H1 (cell line): ENCODE data around the gene ASXL2. TPM values are rescaled to one million over a fixed set of nuclear protein-coding genes. Genes with fewer than 3 reads are reported as not detected.

Experiments
- EGR1 ChIP-seq: IDR thresholded peaks from 2 replicates; pipeline ENCODE4 v1.6.1; 2011; ENCODE audit warnings: low read depth, low read length, borderline replicate concordance
- GABPA ChIP-seq: IDR thresholded peaks from 2 replicates; pipeline ENCODE4 v1.6.1; 2011; ENCODE audit warnings: mild to moderate bottlenecking, low read length, moderate library complexity, borderline replicate concordance; ENCODE audit not compliant: insufficient read depth
- HDAC6 ChIP-seq: IDR thresholded peaks from one replicate; pipeline ENCODE4 v1.7.1; 2012; ENCODE audit warnings: low read depth, mild to moderate bottlenecking, inconsistent platforms, low read length, moderate library complexity
- NANOG ChIP-seq: IDR thresholded peaks from 2 replicates; pipeline ENCODE4 v1.6.1; 2011; ENCODE audit warnings: low read length, low read depth, mild to moderate bottlenecking, inconsistent platforms; ENCODE audit not compliant: insufficient read depth, poor library complexity, severe bottlenecking
- RAD21 ChIP-seq, 2 experiments: IDR thresholded peaks in 1 of 2; conservative IDR thresholded peaks in 1 of 2; 2 replicates each; pipeline ENCODE4 v1.6.1; 2011; ENCODE audit warnings: low read depth in 2 of 2, low read length in 2 of 2, improper control_type of control experiment in 1 of 2, inconsistent platforms in 1 of 2, mild to moderate bottlenecking in 1 of 2, moderate library complexity in 1 of 2
- polyA plus RNA-seq, 7 experiments: library from polyadenylated mRNA; depleted of rRNA in 3 of 7; stranded (reverse) in 5 of 7; unstranded in 2 of 7; fragments of >200 nt in 5 of 7; fragments of 200-250 nt in 2 of 7; gene quantifications; 1 replicate in 5 of 7; 2 replicates in 1 of 7; 4 replicates in 1 of 7; pipeline versions ENCODE4 v1.2.1 to v1.2.3, GENCODE V29; 2011 to 2013; ENCODE audit warnings: missing spikeins in 2 of 7, mixed read lengths in 2 of 7
- small RNA-seq: library from polyadenylated mRNA; stranded (forward); fragments of <200 nt; extraction: miRNeasy Mini kit (QIAGEN cat#:217004); gene quantifications from one replicate; pipeline ENCODE3, GENCODE V24; 2013; ENCODE audit not compliant: insufficient read depth
- total RNA-seq: library from RNA; stranded (reverse); fragmentation: NEBNext Ultra II Directional; extraction: Animal tissue kit (Norgen Biotek cat#: 25700); gene quantifications from 2 replicates; pipeline ENCODE4 v1.2.1, GENCODE V29; 2021

ASXL2 gene
- total and polyA plus RNA-seq, 2 of the 8 experiments (the other 6 are each of a cell fraction or from before 2014, with no cell fraction given), result 7.2 to 41.3 TPM

DNA sequence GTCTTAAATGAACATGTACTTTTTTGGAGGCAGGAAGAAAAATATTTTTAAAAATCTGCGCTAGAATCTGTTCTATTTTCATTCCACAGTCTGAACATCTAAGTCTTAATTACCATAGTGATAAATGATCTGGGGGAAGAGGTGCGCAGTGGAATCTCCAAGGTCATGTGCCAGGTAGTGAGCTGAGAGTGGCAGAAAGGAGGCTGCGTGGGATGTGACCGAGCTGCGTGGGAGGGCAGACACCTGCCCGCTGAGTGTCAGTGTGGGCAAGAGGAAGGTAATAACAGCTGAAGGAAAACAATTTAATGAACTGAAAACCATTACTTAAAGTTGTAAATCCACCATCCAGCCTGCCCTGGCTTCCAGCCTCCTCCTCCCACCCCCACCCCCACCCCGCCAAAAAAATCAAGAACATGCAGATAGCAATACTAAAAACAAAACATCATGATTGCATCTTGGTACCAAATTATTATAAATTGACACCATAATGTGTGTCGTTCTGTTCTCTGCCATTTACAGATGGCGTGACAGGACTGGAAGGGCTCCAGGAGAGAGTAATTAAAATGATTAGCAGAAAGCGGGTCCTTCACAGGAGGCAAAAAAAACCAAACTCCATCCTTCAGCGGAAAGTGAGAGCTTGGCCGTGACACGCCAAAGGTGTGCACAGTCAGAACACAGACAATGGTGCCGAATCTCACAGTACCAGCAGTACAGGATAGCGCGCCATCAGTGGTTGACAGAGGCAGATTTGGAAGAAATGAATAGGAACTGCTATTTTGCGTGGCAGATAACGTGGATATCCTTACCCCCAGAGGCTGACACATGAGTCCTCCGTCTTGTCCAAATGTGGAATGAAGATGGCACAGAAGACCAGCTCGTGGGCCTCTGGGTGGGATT, 193.5 kb downstream of the ASXL2 start (continued):
- TF ChIP-seq RAD21 (IDR thresholded peaks at IDR 0.05 in 1 of 2, conservative IDR thresholded peaks at IDR 0.05 in 1 of 2; ENCODE audit: low read depth in 2 of 2, low read length in 2 of 2) (no peak), HDAC6 (no peak), NANOG (no peak), EGR1 (no peak), GABPA (no peak)

Small RNAs within 50 kb of the gene (small RNA-seq; reads per million reads assigned to genes)
- not detected for gene NDUFB4P4
- not detected for gene RF00019

Other genes with a start within 250 kb of the ASXL2 start
- 40.5 and 49.5 TPM in 2 replicates for gene DTNB, start 204.9 kb downstream of the ASXL2 start, total RNA-seq
- gene DTNB, start 204.9 kb downstream of the ASXL2 start, polyA plus RNA-seq (2011; rRNA removed), result 39.6 and 44.7 TPM in 2 replicates
- 58.1 and 58.8 TPM in 2 replicates for gene KIF3C, start 104.0 kb upstream of the ASXL2 start, total RNA-seq
- 13.4 and 19.8 TPM in 2 replicates for gene KIF3C, start 104.0 kb upstream of the ASXL2 start, polyA plus RNA-seq (2011; rRNA removed)
- gene RAB10, start 155.6 kb upstream of the ASXL2 start, total RNA-seq, result 127 and 136 TPM in 2 replicates
- gene RAB10, start 155.6 kb upstream of the ASXL2 start, polyA plus RNA-seq (2011; rRNA removed), result 42.6 and 54.0 TPM in 2 replicates